ENCODE data around the gene C3AR1. TPM values are rescaled to one million over a fixed set of nuclear protein-coding genes. Genes with fewer than 3 reads are reported as not detected.

Gene C3AR1
- total RNA-seq, 1 experiment from 2014 or later, result not detected

DNA sequence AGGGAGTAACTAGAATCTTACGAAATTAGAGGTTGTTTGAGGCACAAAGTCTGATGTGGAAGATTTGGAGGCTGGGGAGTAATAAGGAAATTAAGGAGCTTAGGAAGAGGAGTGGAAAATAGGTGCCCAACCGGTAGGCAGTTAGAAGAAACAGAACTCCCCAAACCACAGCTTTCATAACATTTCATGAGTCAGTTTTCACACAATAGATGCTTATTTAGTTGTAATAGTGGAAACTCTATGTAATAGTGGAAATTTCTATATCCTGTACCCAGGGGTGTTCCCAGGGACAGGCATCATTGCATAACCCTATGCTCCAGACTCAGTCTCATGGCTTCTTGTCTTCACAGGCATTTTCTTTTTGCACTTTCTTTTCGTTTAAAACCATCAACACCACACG, 8.3 kb downstream of the C3AR1 start:
- Mint-ChIP-seq H3K36me3 (ENCODE audit: insufficient read depth in 1 of 3, low read depth in 3 of 3) (no peaks in the 10 kb centered on the region; a peak in 1 of 7 replicates), H3K27me3 (ENCODE audit: low read depth) (peaks cover 1% of the 10 kb centered on the region; the same call in 1 of the 2 replicates), H3K9me3 (no peaks in the 10 kb centered on the region), H3K4me3 (no peak overlapping the region), H3K27ac (no peak overlapping the region), H3K4me1 (peaks cover 6 to 13% of the 10 kb centered on the region in 2 experiments)
- no peak overlapping the region for H3K14ac ChIP-seq (ENCODE audit: insufficient read depth, low read length)
- H3K27ac ChIP-seq (ENCODE audit: insufficient read length, low read depth, low read length), result no peak overlapping the region
- no peaks in the 10 kb centered on the region for H3K79me2 ChIP-seq (ENCODE audit: insufficient read depth, low read length)
- H3T11ph ChIP-seq (ENCODE audit: low read length), result no peak overlapping the region
- H3K27me3 ChIP-seq (ENCODE audit: insufficient read depth, low read length), result no peaks in the 10 kb centered on the region
- H2BK120ac ChIP-seq (ENCODE audit: low read depth, low read length, poor library complexity, severe bottlenecking), result no peak overlapping the region
- H4K5ac ChIP-seq (ENCODE audit: insufficient read length, low read depth, low read length), result no peak overlapping the region
- no peaks in the 10 kb centered on the region for H3K9me3 ChIP-seq (ENCODE audit: control insufficient read depth, low read depth, low read length)
- H3K23me2 ChIP-seq (ENCODE audit: insufficient read length, low read depth, low read length, poor library complexity, severe bottlenecking), result no peaks in the 10 kb centered on the region
- no peak for DNase-seq
- H4K91ac ChIP-seq (ENCODE audit: insufficient read length, low read depth, low read length), result no peak overlapping the region
- H3K18ac ChIP-seq (ENCODE audit: insufficient read length, low read depth, low read length), result no peak overlapping the region
- no peak overlapping the region for H2BK20ac ChIP-seq (ENCODE audit: low read depth, low read length, poor library complexity, severe bottlenecking)
- no CpG with 5 or more reads among the region's 4 CpGs for WGBS (ENCODE audit: extremely low coverage, insufficient read length, low lambda C conversion rate)
- no peak overlapping the region for H3K9ac ChIP-seq (ENCODE audit: extremely low read depth, insufficient read length, low read length)
- no peak overlapping the region for H2AFZ ChIP-seq (ENCODE audit: low read length)
- TF ChIP-seq, protein P1, sequence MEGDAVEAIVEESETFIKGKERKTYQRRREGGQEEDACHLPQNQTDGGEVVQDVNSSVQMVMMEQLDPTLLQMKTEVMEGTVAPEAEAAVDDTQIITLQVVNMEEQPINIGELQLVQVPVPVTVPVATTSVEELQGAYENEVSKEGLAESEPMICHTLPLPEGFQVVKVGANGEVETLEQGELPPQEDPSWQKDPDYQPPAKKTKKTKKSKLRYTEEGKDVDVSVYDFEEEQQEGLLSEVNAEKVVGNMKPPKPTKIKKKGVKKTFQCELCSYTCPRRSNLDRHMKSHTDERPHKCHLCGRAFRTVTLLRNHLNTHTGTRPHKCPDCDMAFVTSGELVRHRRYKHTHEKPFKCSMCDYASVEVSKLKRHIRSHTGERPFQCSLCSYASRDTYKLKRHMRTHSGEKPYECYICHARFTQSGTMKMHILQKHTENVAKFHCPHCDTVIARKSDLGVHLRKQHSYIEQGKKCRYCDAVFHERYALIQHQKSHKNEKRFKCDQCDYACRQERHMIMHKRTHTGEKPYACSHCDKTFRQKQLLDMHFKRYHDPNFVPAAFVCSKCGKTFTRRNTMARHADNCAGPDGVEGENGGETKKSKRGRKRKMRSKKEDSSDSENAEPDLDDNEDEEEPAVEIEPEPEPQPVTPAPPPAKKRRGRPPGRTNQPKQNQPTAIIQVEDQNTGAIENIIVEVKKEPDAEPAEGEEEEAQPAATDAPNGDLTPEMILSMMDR (conservative IDR thresholded peaks at IDR 0.05), result no peak
- H3K56ac ChIP-seq (ENCODE audit: insufficient read length, low read depth, low read length), result no peak overlapping the region
- H2BK5ac ChIP-seq (ENCODE audit: insufficient read length, low read length), result no peak overlapping the region
- H4K20me1 ChIP-seq (ENCODE audit: control insufficient read depth, insufficient read depth, insufficient read length), result no peaks in the 10 kb centered on the region
- no peak overlapping the region for H4K8ac ChIP-seq (replicated peaks; ENCODE audit: insufficient read length, low read depth, low read length)
- H3K79me1 ChIP-seq (ENCODE audit: insufficient read depth, low read depth, low read length, poor library complexity, severe bottlenecking), result no peaks in the 10 kb centered on the region
- H2BK12ac ChIP-seq (ENCODE audit: insufficient read length, low read depth, low read length), result no peak overlapping the region
- no peak overlapping the region for H3K4me2 ChIP-seq (ENCODE audit: insufficient read depth, insufficient read length, low read length)
- no peak overlapping the region for H2AK5ac ChIP-seq (ENCODE audit: insufficient read length, low read length)
- no peak overlapping the region for H3K23ac ChIP-seq (ENCODE audit: insufficient read length, low read depth, low read length)
- no peaks in the 10 kb centered on the region; the same call in 1 of the 2 replicates for H3K4me1 ChIP-seq (ENCODE audit: insufficient read depth, low read length)
- H2BK15ac ChIP-seq (ENCODE audit: low read depth, low read length), result no peak overlapping the region
- no peak overlapping the region for H3K4ac ChIP-seq (ENCODE audit: low read depth, low read length)

Measured in H9 (cell line).